ENCODE measurements around the gene ARHGAP15.

GRCh38 chr2:143334837-143335236 lies 205.6 kb downstream of the ARHGAP15 start:
- TF ChIP-seq EZH2 (IDR thresholded peaks at IDR 0.05; ENCODE audit: insufficient read depth, poor library complexity, severe bottlenecking) (no peak), EZH2phosphoT487 (IDR thresholded peaks at IDR 0.05; ENCODE audit: insufficient read depth, low read depth) (no peak)
